Skeletal muscle tissue (tissue), 4 donors: ENCODE results near the gene MAPT. TPM values are rescaled to one million over a fixed set of nuclear protein-coding genes. Genes with fewer than 3 reads are reported as not detected.

Source experiments
- H3K27ac ChIP-seq: one replicate; pipeline ENCODE4 v1.7.0; 2013; ENCODE audit warnings: mild to moderate bottlenecking, low read depth, low read length, inconsistent platforms
- H3K27me3 ChIP-seq, 3 donors: one replicate each; pipeline ENCODE4 v1.7.0; 2013; ENCODE audit warnings: low read length in 3 of 3; ENCODE audit not compliant: control insufficient read depth in 3 of 3, insufficient read depth in 3 of 3
- H3K36me3 ChIP-seq, 3 donors: one replicate each; pipeline ENCODE4 v1.7.0; 2013; ENCODE audit warnings: low read length in 3 of 3; ENCODE audit not compliant: control insufficient read depth in 3 of 3, insufficient read depth in 3 of 3
- H3K4me1 ChIP-seq, 3 donors: one replicate each; pipeline ENCODE4 v1.7.0; 2013; ENCODE audit warnings: low read length in 3 of 3, mild to moderate bottlenecking in 3 of 3; ENCODE audit not compliant: control insufficient read depth in 3 of 3, insufficient read depth in 3 of 3
- H3K4me3 ChIP-seq, 3 donors: one replicate each; pipeline ENCODE4 v1.7.0; 2013; ENCODE audit warnings: low read length in 3 of 3
- H3K9ac ChIP-seq, 3 donors: one replicate each; pipeline ENCODE4 v1.7.0; 2013; ENCODE audit warnings: low read length in 3 of 3, mild to moderate bottlenecking in 3 of 3, moderate library complexity in 2 of 3, low read depth in 1 of 3
- H3K9me3 ChIP-seq, 3 donors: one replicate each; pipeline ENCODE4 v1.7.0; 2013; ENCODE audit warnings: low read length in 3 of 3; ENCODE audit not compliant: control insufficient read depth in 3 of 3
- total RNA-seq: library from RNA; depleted of rRNA; stranded (reverse); fragments of >200 nt; gene quantifications from one replicate; pipeline ENCODE4 v1.2.3, GENCODE V29; 2014
- donor health status: Osteomylitis.

MAPT gene
- total RNA-seq, 1 donor from 2014 or later: 4.7 TPM

GRCh38 chr17:45977976-45978626 lies 83.7 kb downstream of the MAPT start:
- H3K4me1 ChIP-seq: peaks cover 47 to 53% (median 52%) of the 10 kb centered on the region in 3 donors
- no peaks in the 10 kb centered on the region for H3K9me3 ChIP-seq
- no peak overlapping the region for H3K9ac ChIP-seq
- no peak overlapping the region for H3K27ac ChIP-seq
- no peaks in the 10 kb centered on the region for H3K27me3 ChIP-seq
- H3K4me3 ChIP-seq: no peak overlapping the region
- peaks cover 0 to 11% (median 2%) of the 10 kb centered on the region in 3 donors for H3K36me3 ChIP-seq

- H3K9me3 ChIP-seq: no peaks in the 10 kb centered on the region
- H3K36me3 ChIP-seq: peaks cover 2 to 13% (median 3%) of the 10 kb centered on the region in 3 donors
- H3K4me3 ChIP-seq: no peak overlapping the region
- no peak overlapping the region for H3K27ac ChIP-seq
- peaks cover 37 to 43% (median 41%) of the 10 kb centered on the region in 3 donors for H3K4me1 ChIP-seq
- H3K27me3 ChIP-seq: no peaks in the 10 kb centered on the region
- H3K9ac ChIP-seq: no peak overlapping the region
Measured at GRCh38 chr17:45979137-45979536, 84.8 kb downstream of the MAPT start.

- no peaks in the 10 kb centered on the region for H3K27me3 ChIP-seq
- H3K36me3 ChIP-seq: peaks cover 8 to 16% (median 8%) of the 10 kb centered on the region in 3 donors
- H3K9ac ChIP-seq: no peak overlapping the region
- H3K4me3 ChIP-seq: no peak overlapping the region
- H3K27ac ChIP-seq: no peak overlapping the region
- H3K4me1 ChIP-seq: peaks cover 21 to 26% (median 25%) of the 10 kb centered on the region in 3 donors
- no peaks in the 10 kb centered on the region for H3K9me3 ChIP-seq
Measured at GRCh38 chr17:45980855-45981254, 86.5 kb downstream of the MAPT start.

- no peak overlapping the region for H3K4me3 ChIP-seq
- H3K27me3 ChIP-seq: no peaks in the 10 kb centered on the region
- H3K9me3 ChIP-seq: no peaks in the 10 kb centered on the region
- no peak overlapping the region for H3K9ac ChIP-seq
- no peak overlapping the region for H3K27ac ChIP-seq
- peaks cover 17 to 22% (median 20%) of the 10 kb centered on the region in 3 donors for H3K4me1 ChIP-seq
- peaks cover 8 to 17% (median 8%) of the 10 kb centered on the region in 3 donors for H3K36me3 ChIP-seq
Measured at GRCh38 chr17:45981306-45981705, 87.0 kb downstream of the MAPT start.

- no peaks in the 10 kb centered on the region for H3K9me3 ChIP-seq
- no peak overlapping the region for H3K27ac ChIP-seq
- H3K36me3 ChIP-seq: peaks cover 8 to 24% (median 13%) of the 10 kb centered on the region in 3 donors
- no peak overlapping the region for H3K4me3 ChIP-seq
- peaks cover 2 to 5% (median 3%) of the 10 kb centered on the region in 3 donors for H3K4me1 ChIP-seq
- H3K27me3 ChIP-seq: no peaks in the 10 kb centered on the region
- no peak overlapping the region for H3K9ac ChIP-seq
Measured at GRCh38 chr17:45982791-45983613, 88.6 kb downstream of the MAPT start.

- Histone ChIP-seq H3K4me3 (no peak overlapping the region), H3K27ac (no peak overlapping the region), H3K9ac (no peak overlapping the region), H3K4me1 (no peaks in the 10 kb centered on the region), H3K27me3 (no peaks in the 10 kb centered on the region), H3K36me3 (peaks cover 8 to 24% (median 15%) of the 10 kb centered on the region in 3 donors), H3K9me3 (no peaks in the 10 kb centered on the region)
Measured at GRCh38 chr17:45983614-45984310, 89.4 kb downstream of the MAPT start.

- Histone ChIP-seq H3K9me3 (no peaks in the 10 kb centered on the region), H3K27ac (no peak overlapping the region), H3K4me3 (no peak overlapping the region), H3K27me3 (no peaks in the 10 kb centered on the region), H3K36me3 (peaks cover 8 to 20% (median 15%) of the 10 kb centered on the region in 3 donors), H3K4me1 (no peaks in the 10 kb centered on the region), H3K9ac (no peak overlapping the region)
Measured at GRCh38 chr17:45984368-45984767, 90.0 kb downstream of the MAPT start.

GRCh38 chr17:45985447-45985846 lies 91.1 kb downstream of the MAPT start:
- H3K9ac ChIP-seq: no peak overlapping the region
- H3K4me3 ChIP-seq: no peak overlapping the region
- H3K27ac ChIP-seq: no peak overlapping the region
- no peaks in the 10 kb centered on the region for H3K27me3 ChIP-seq
- peaks cover 8 to 21% (median 15%) of the 10 kb centered on the region in 3 donors for H3K36me3 ChIP-seq
- H3K9me3 ChIP-seq: no peaks in the 10 kb centered on the region
- H3K4me1 ChIP-seq: no peaks in the 10 kb centered on the region

- H3K9me3 ChIP-seq: no peaks in the 10 kb centered on the region
- no peaks in the 10 kb centered on the region for H3K4me1 ChIP-seq
- no peak overlapping the region for H3K9ac ChIP-seq
- no peak overlapping the region for H3K27ac ChIP-seq
- H3K36me3 ChIP-seq: peaks cover 6 to 21% (median 18%) of the 10 kb centered on the region in 3 donors
- no peaks in the 10 kb centered on the region for H3K27me3 ChIP-seq
- no peak overlapping the region for H3K4me3 ChIP-seq
Measured at GRCh38 chr17:45986056-45986455, 91.7 kb downstream of the MAPT start.
